NB4 (cell line): ENCODE results near the gene MAGOHB.

Experiments
- DNase-seq: peaks from one replicate; pipeline ENCODE4 v3.0.0; 2010; ENCODE audit warnings: low read depth
- H3K4me3 ChIP-seq: one replicate; pipeline ENCODE4 v1.5.1; 2011; ENCODE audit warnings: mild to moderate bottlenecking, low read depth, low read length, moderate library complexity
- CTCF ChIP-seq: IDR thresholded peaks from one replicate; pipeline ENCODE4 v1.5.1; 2012; ENCODE audit warnings: low read depth, low read length
- MAX ChIP-seq: IDR thresholded peaks from 2 replicates; pipeline ENCODE4 v1.6.1; 2011; ENCODE audit warnings: low read depth, low read length
- MYC ChIP-seq: IDR thresholded peaks from 2 replicates; pipeline ENCODE4 v1.6.1; 2011; ENCODE audit warnings: low read depth, low read length
- POLR2A ChIP-seq: IDR thresholded peaks from 2 replicates; pipeline ENCODE4 v1.6.1; 2011; ENCODE audit warnings: mild to moderate bottlenecking; ENCODE audit not compliant: insufficient read length; ENCODE audit errors: extremely low read depth

MAGOHB gene

GRCh38 chr12:10641735-10642500 lies 28.5 kb upstream of the MAGOHB start:
- no peak overlapping the region for H3K4me3 ChIP-seq
- DNase-seq: no peak
- TF ChIP-seq POLR2A: no peak
- no peak for TF ChIP-seq MAX
- no peak for TF ChIP-seq CTCF
- TF ChIP-seq MYC: no peak

- no peak for DNase-seq
- no peak overlapping the region for H3K4me3 ChIP-seq
- TF ChIP-seq CTCF: no peak
- TF ChIP-seq MAX: no peak
- TF ChIP-seq MYC: no peak
- no peak for TF ChIP-seq POLR2A
These were observed 25.3 kb upstream of the MAGOHB start for GRCh38 chr12:10638728-10639127.

- TF ChIP-seq MAX (no peak), CTCF (no peak), MYC (no peak), POLR2A (no peak)
- no peak for DNase-seq
- no peak overlapping the region for H3K4me3 ChIP-seq
These were observed 23.2 kb upstream of the MAGOHB start for GRCh38 chr12:10636611-10637010.

GRCh38 chr12:10636124-10636523 lies 22.7 kb upstream of the MAGOHB start:
- no peak overlapping the region for H3K4me3 ChIP-seq
- no peak for DNase-seq
- TF ChIP-seq POLR2A (no peak), CTCF (no peak), MYC (no peak), MAX (no peak)

GRCh38 chr12:10635306-10635705 lies 21.9 kb upstream of the MAGOHB start:
- TF ChIP-seq MAX: no peak
- no peak for TF ChIP-seq MYC
- TF ChIP-seq POLR2A: no peak
- no peak overlapping the region for H3K4me3 ChIP-seq
- DNase-seq: no peak

GRCh38 chr12:10634427-10634826 lies 21.0 kb upstream of the MAGOHB start:
- no peak overlapping the region for H3K4me3 ChIP-seq
- TF ChIP-seq MYC (no peak), CTCF (no peak), POLR2A (no peak), MAX (no peak)
- DNase-seq: no peak
